GM12878 (cell line): Measurements from ENCODE around the gene VARS1. TPM values are rescaled to one million over a fixed set of nuclear protein-coding genes. Genes with fewer than 3 reads are reported as not detected.

ENCODE experiments used
- ATAC-seq: fragments of 200-7000 bp; cut with Tn5 transposase; 3 replicates; pipeline ENCODE4 v1.9.1; 2020; ENCODE audit warnings: mild to moderate bottlenecking, moderate library complexity
- BruUV-seq: library from RNA; stranded (reverse); fragments of 400-500 nt; replicated peaks from 2 replicates; lab custom pipeline; 2021; lab: Mats Ljungman, UMichigan
- CTCF ChIA-PET: fragments of 300-600 bp; sonication (Branson Sonifier 250); formaldehyde crosslinking; extraction: SDS; loops from one replicate; lab custom pipeline; 2021; ENCODE audit warnings: inconsistent platforms; lab: Yijun Ruan, JAX
- POLR2A ChIA-PET: fragments of 350-600 bp; formaldehyde crosslinking; extraction: SDS; loops from one replicate; lab custom pipeline; 2021; ENCODE audit warnings: inconsistent platforms; lab: Charles Lee
- RAD21 ChIA-PET: fragments of 300-600 bp; sonication (Branson Sonifier 250); formaldehyde crosslinking; loops from one replicate; lab custom pipeline; 2023; ENCODE audit warnings: antibody characterized with exemption; ENCODE audit not compliant: unreplicated experiment; lab: Charles Lee
- SMC1A ChIA-PET: fragments of 300-600 bp; sonication (Branson Sonifier 250); formaldehyde crosslinking; loops from one replicate; lab custom pipeline; 2023; ENCODE audit not compliant: unreplicated experiment, uncharacterized antibody; lab: Charles Lee
- DNase-seq: peaks from one replicate; pipeline ENCODE4 v3.0.0-alpha.2; 2011; ENCODE audit warnings: low read depth, low spot score
- FAIRE-seq: peaks from 3 replicates; lab custom pipeline; 2011; peaks lifted over from hg19 to GRCh38; lab: Jason Lieb, UNC
- H2AFZ ChIP-seq: 2 replicates; pipeline ENCODE4 v1.6.0; 2011; ENCODE audit warnings: low read depth, low read length, control low read depth; ENCODE audit not compliant: control insufficient read depth
- H3K27ac ChIP-seq: 2 replicates; pipeline ENCODE4 v1.5.1; 2011; ENCODE audit warnings: control low read depth; ENCODE audit not compliant: control insufficient read depth, insufficient read depth
- H3K27me3 ChIP-seq, 2 experiments: replicated peaks in 1 of 2; 2 replicates each; pipeline versions ENCODE4 v1.6.0 to v1.6.1; 2011; ENCODE audit warnings: low read length in 1 of 2; ENCODE audit not compliant: control insufficient read depth in 2 of 2, insufficient read depth in 2 of 2
- H3K36me3 ChIP-seq, 2 experiments: 2 replicates each; pipeline ENCODE4 v1.5.1; 2011; ENCODE audit warnings: low read length in 1 of 2; ENCODE audit not compliant: control insufficient read depth in 2 of 2, insufficient read depth in 2 of 2
- H3K4me1 ChIP-seq: 2 replicates; pipeline ENCODE4 v1.6.1; 2011; ENCODE audit warnings: mild to moderate bottlenecking, low read length, moderate library complexity, mixed read lengths; ENCODE audit not compliant: control insufficient read depth, insufficient read depth
- H3K4me2 ChIP-seq: 2 replicates; pipeline ENCODE4 v1.6.0; 2011; ENCODE audit warnings: control low read depth; ENCODE audit not compliant: control insufficient read depth, insufficient read depth
- H3K4me3 ChIP-seq: fragments of 200-600 bp; sonication (generic); 2 replicates; pipeline ENCODE4 v1.5.1; 2016
- H3K79me2 ChIP-seq: 2 replicates; pipeline ENCODE4 v1.6.0; 2011; ENCODE audit warnings: low read length; ENCODE audit not compliant: control insufficient read depth, insufficient read depth
- H3K9ac ChIP-seq: 2 replicates; pipeline ENCODE4 v1.8.0; 2011; ENCODE audit warnings: low read length, control low read depth, mixed read lengths; ENCODE audit not compliant: control insufficient read depth, insufficient read depth
- H3K9me3 ChIP-seq: replicated peaks from 3 replicates; pipeline ENCODE4 v1.5.1; 2011; ENCODE audit warnings: mild to moderate bottlenecking, low read length; ENCODE audit not compliant: control insufficient read depth, insufficient read depth
- H4K20me1 ChIP-seq: 2 replicates; pipeline ENCODE4 v1.6.0; 2011; ENCODE audit not compliant: control insufficient read depth, insufficient read depth
- IKZF1 ChIP-seq: fragments of 450-650 bp; conservative IDR thresholded peaks from 2 replicates; pipeline ENCODE4 v1.6.1; 2017; ENCODE audit warnings: antibody characterized with exemption, mild to moderate bottlenecking
- IKZF2 ChIP-seq, 2 experiments: fragments of 450-650 bp; IDR thresholded peaks; 2 replicates each; pipeline ENCODE4 v1.6.1; 2017; ENCODE audit warnings: mild to moderate bottlenecking in 2 of 2, moderate library complexity in 2 of 2
- LARP7 ChIP-seq: fragments of 450-650 bp; IDR thresholded peaks from 2 replicates; pipeline ENCODE4 v1.6.1; 2017; ENCODE audit warnings: mild to moderate bottlenecking
- MTA3 ChIP-seq: IDR thresholded peaks from 2 replicates; pipeline ENCODE4 v1.6.1; 2012; ENCODE audit warnings: low read length, inconsistent platforms, borderline replicate concordance
- MXI1 ChIP-seq: fragments of 150-350 bp; IDR thresholded peaks from 2 replicates; pipeline ENCODE4 v1.6.1; 2011; ENCODE audit warnings: low read depth, mild to moderate bottlenecking, inconsistent platforms, low read length, improper control_type of control experiment
- NFYB ChIP-seq: IDR thresholded peaks from 2 replicates; pipeline ENCODE4 v1.6.1; 2011; ENCODE audit warnings: low read depth, mild to moderate bottlenecking, low read length, improper control_type of control experiment, moderate library complexity; ENCODE audit not compliant: insufficient read depth
- PAX5 ChIP-seq: IDR thresholded peaks from 2 replicates; pipeline ENCODE4 v1.6.1; 2011; ENCODE audit warnings: low read depth, low read length, borderline replicate concordance
- PKNOX1 ChIP-seq: fragments of 450-650 bp; IDR thresholded peaks from 2 replicates; pipeline ENCODE4 v1.6.1; 2016; ENCODE audit warnings: mild to moderate bottlenecking
- POLR2A ChIP-seq: IDR thresholded peaks from 2 replicates; pipeline ENCODE4 v1.6.1; 2011; ENCODE audit warnings: low read depth, mild to moderate bottlenecking, low read length
- POLR2AphosphoS2 ChIP-seq: IDR thresholded peaks from 2 replicates; pipeline ENCODE4 v1.6.1; 2011; ENCODE audit warnings: low read depth, mild to moderate bottlenecking, low read length, improper control_type of control experiment, moderate library complexity
- RAD51 ChIP-seq: fragments of 450-650 bp; IDR thresholded peaks from 2 replicates; pipeline ENCODE4 v1.6.1; 2016; ENCODE audit warnings: moderate library complexity, mild to moderate bottlenecking, inconsistent platforms
- RELA ChIP-seq: fragments of 450-650 bp; IDR thresholded peaks from 2 replicates; pipeline ENCODE4 v1.8.0; 2014; ENCODE audit warnings: borderline replicate concordance; ENCODE audit not compliant: partially characterized antibody
- SP1 ChIP-seq: IDR thresholded peaks from one replicate; pipeline ENCODE4 v1.6.1; 2011; ENCODE audit warnings: low read depth, low read length
- TCF12 ChIP-seq: IDR thresholded peaks from 2 replicates; pipeline ENCODE4 v1.6.1; 2011; ENCODE audit warnings: low read depth, mild to moderate bottlenecking, low read length
- WGBS: methylation state at CpG from one replicate; pipeline ENCODE4 v1.1.6; 2016; ENCODE audit warnings: low lambda C conversion rate; ENCODE audit not compliant: insufficient replicate concordance, insufficient coverage; ENCODE audit errors: missing lambda C conversion rate; 5-methylcytosine and 5-hydroxymethylcytosine counted together
- in situ Hi-C: fragments of 300-500 bp; cut with MboI; formaldehyde crosslinking; loops from 9 replicates; pipeline ENCODE4 v1.14.3; 2018; ENCODE audit warnings: mixed read lengths
- intact Hi-C: fragments of 100-400 bp; cut with micrococcal nuclease; formaldehyde crosslinking; loops from one replicate; pipeline ENCODE4 v1.14.2; 2022; ENCODE audit not compliant: unreplicated experiment
- polyA plus RNA-seq, 11 experiments: library from polyadenylated mRNA; depleted of rRNA in 4 of 11; unstranded in 6 of 11; stranded (reverse) in 5 of 11; fragments of >200 nt; fragmentation: Nextera tagmentation in 4 of 11; fragmentation: Illumina TruSeq in 1 of 11; extraction: Ambion mirVana in 4 of 11; extraction: Trizol in 1 of 11; gene quantifications; 1 replicate in 1 of 11; 2 replicates in 10 of 11; pipeline versions ENCODE4 v1.2.1 to v1.2.3, GENCODE V29; 2011 to 2016; ENCODE audit warnings: inconsistent platforms in 2 of 11, missing spikeins in 2 of 11, low read depth in 1 of 11
- total RNA-seq, 4 experiments: library from RNA; depleted of rRNA in 3 of 4; stranded (reverse); fragments of >200 nt in 3 of 4; fragmentation: Illumina TruSeq in 1 of 4; extraction: Trizol in 1 of 4; gene quantifications; 2 replicates each; pipeline versions ENCODE4 v1.2.1 to v1.2.3, GENCODE V29; 2013 to 2021
- TF ChIP-seq, protein P1 (sequence below): fragments of 450-650 bp; IDR thresholded peaks from 2 replicates; pipeline ENCODE4 v1.6.1; 2016; ENCODE audit warnings: mild to moderate bottlenecking
- TF ChIP-seq, protein P2 (sequence below): fragments of 450-650 bp; formaldehyde crosslinking; IDR thresholded peaks from 2 replicates; pipeline ENCODE4 v1.5.0; 2022; ENCODE audit warnings: mild to moderate bottlenecking, missing genetic modification characterization

The VARS1 gene
- total and polyA plus RNA-seq, 10 of the 15 experiments (the other 5 are each of a cell fraction or from before 2014, with no cell fraction given), result 1.2 to 243 (median 80.7) TPM

DNA sequence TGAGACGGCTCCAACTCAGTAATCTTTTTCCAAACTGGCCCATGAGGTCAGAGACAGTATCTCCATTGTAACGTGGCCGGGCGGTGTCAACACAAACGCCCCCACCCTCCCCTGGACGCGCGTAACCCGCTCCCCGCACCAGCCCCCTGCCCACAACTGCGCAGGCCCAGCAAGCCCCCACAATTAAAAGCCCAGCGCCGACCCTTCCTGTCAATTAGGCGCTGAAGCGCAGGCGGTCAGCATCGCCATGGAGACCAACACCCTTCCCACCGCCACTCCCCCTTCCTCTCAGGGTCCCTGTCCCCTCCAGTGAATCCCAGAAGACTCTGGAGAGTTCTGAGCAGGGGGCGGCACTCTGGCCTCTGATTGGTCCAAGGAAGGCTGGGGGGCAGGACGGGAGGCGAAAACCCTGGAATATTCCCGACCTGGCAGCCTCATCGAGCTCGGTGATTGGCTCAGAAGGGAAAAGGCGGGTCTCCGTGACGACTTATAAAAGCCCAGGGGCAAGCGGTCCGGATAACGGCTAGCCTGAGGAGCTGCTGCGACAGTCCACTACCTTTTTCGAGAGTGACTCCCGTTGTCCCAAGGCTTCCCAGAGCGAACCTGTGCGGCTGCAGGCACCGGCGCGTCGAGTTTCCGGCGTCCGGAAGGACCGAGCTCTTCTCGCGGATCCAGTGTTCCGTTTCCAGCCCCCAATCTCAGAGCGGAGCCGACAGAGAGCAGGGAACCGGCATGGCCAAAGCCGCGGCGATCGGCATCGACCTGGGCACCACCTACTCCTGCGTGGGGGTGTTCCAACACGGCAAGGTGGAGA, 19.7 kb upstream of the VARS1 start, which contains the start of the genes HSPA1A and HSPA1L:
Gene HSPA1A (plus strand): TSS at position 519 of the 814 bp plus-strand sequence. CDS start 214 bp downstream, at position 733.
Gene HSPA1L (minus strand): TSS at position 259 of the 814 bp plus-strand sequence. CDS start 3,311 bp downstream, outside the sequence.
- Histone ChIP-seq H3K9ac (peak within 1 kb of the TSS; percentile 64), H3K4me2 (peak within 1 kb of the TSS; percentile 90), H3K36me3 (no peaks in the 10 kb centered on the region), H3K9me3 (no peaks in the 10 kb centered on the region), H3K4me1 (peaks cover 29% of the 10 kb centered on the region), H3K79me2 (no peaks in the 10 kb centered on the region; the same call in 1 of the 2 replicates), H3K27ac (peak within 1 kb of the TSS; percentile 58), H2AFZ (peak within 1 kb of the TSS; percentile 91), H3K4me3 (peak within 1 kb of the TSS; percentile 94), H3K27me3 (no peaks in the 10 kb centered on the region), H4K20me1 (no peaks in the 10 kb centered on the region)
- POLR2A ChIA-PET, result interaction anchor here (0.6 to 5.2 kb wide), 11 partner anchors 9 to 194 kb away, joined by 3 to 91 read pairs (median 5); partner anchors contain the start of genes CLIC1, HSPA1B, LSM2 and MSH5
- RAD21 ChIA-PET, result interaction anchor here (0.6 to 4.3 kb wide), 10 partner anchors 9 to 258 kb away, joined by 3 to 27 read pairs (median 12); partner anchors contain the start of genes CLIC1, DDAH2, HSPA1B and LSM2
- CTCF ChIA-PET, result interaction anchor here (0.8 to 1.1 kb wide), 7 partner anchors 8 to 134 kb away, joined by 3 to 6 read pairs (median 3); partner anchors contain the start of genes LSM2 and LY6G5C
- intact Hi-C loops, result no loop called here
- SMC1A ChIA-PET, result interaction anchor here (1.0 to 3.0 kb wide), 8 partner anchors 9 to 85 kb away, joined by 3 to 10 read pairs (median 4); partner anchors contain the start of gene LSM2
- no TSS peak for BruUV-seq
- in situ Hi-C loops, result no loop called here
- peak; percentile 58 for ATAC-seq
- WGBS, result 1% methylated on average over 54 of the region's 56 CpGs
- DNase-seq, result no peak
- FAIRE-seq, result peak; percentile 27
- 0 out of 2 replicates have a peak, but pooled peaks have one; percentile 30 for TF ChIP-seq MXI1
- peak; percentile 52; the same call in 1 of the 2 replicates for TF ChIP-seq PKNOX1
- peak; percentile 58; the same call in 1 of the 2 replicates for TF ChIP-seq LARP7
- 0 out of 2 replicates have a peak, but pooled peaks have one; percentile 64 for TF ChIP-seq POLR2AphosphoS2
- no peak for TF ChIP-seq RAD51
- peak; percentile 62; the same call in 1 of the 2 replicates for TF ChIP-seq TCF12
- TF ChIP-seq, protein P1, sequence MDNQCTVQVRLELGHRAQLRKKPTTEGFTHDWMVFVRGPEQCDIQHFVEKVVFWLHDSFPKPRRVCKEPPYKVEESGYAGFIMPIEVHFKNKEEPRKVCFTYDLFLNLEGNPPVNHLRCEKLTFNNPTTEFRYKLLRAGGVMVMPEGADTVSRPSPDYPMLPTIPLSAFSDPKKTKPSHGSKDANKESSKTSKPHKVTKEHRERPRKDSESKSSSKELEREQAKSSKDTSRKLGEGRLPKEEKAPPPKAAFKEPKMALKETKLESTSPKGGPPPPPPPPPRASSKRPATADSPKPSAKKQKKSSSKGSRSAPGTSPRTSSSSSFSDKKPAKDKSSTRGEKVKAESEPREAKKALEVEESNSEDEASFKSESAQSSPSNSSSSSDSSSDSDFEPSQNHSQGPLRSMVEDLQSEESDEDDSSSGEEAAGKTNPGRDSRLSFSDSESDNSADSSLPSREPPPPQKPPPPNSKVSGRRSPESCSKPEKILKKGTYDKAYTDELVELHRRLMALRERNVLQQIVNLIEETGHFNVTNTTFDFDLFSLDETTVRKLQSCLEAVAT, result peak; percentile 51; the same call in 1 of the 2 replicates
- TF ChIP-seq IKZF1, result peak; percentile 65
- peak; percentile 10 for TF ChIP-seq RELA
- no peak for TF ChIP-seq MTA3
- TF ChIP-seq POLR2A, result peak; percentile 81
- peak; percentile 78 for TF ChIP-seq NFYB
- no peak for TF ChIP-seq PAX5
- TF ChIP-seq, protein P2, sequence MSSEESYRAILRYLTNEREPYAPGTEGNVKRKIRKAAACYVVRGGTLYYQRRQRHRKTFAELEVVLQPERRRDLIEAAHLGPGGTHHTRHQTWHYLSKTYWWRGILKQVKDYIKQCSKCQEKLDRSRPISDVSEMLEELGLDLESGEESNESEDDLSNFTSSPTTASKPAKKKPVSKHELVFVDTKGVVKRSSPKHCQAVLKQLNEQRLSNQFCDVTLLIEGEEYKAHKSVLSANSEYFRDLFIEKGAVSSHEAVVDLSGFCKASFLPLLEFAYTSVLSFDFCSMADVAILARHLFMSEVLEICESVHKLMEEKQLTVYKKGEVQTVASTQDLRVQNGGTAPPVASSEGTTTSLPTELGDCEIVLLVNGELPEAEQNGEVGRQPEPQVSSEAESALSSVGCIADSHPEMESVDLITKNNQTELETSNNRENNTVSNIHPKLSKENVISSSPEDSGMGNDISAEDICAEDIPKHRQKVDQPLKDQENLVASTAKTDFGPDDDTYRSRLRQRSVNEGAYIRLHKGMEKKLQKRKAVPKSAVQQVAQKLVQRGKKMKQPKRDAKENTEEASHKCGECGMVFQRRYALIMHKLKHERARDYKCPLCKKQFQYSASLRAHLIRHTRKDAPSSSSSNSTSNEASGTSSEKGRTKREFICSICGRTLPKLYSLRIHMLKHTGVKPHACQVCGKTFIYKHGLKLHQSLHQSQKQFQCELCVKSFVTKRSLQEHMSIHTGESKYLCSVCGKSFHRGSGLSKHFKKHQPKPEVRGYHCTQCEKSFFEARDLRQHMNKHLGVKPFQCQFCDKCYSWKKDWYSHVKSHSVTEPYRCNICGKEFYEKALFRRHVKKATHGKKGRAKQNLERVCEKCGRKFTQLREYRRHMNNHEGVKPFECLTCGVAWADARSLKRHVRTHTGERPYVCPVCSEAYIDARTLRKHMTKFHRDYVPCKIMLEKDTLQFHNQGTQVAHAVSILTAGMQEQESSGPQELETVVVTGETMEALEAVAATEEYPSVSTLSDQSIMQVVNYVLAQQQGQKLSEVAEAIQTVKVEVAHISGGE (CRISPR knock-in tag), result no peak
- peak in 1 of 2 experiments; percentile 27; a peak in 1 of 4 replicates for TF ChIP-seq IKZF2 (IDR thresholded peaks at IDR 0.05)
- TF ChIP-seq SP1, result peak; percentile 12
